GM12873 (cell line): ENCODE results near the gene POU6F1.

Experiments used
- CTCF ChIP-seq: IDR thresholded peaks from 2 replicates; pipeline ENCODE4 v1.5.1; 2012; ENCODE audit warnings: low read depth, mild to moderate bottlenecking, moderate library complexity, low read length, control low read depth; ENCODE audit not compliant: insufficient read depth; ENCODE audit errors: missing control alignments

Gene POU6F1

GRCh38 chr12:51247523-51248206 lies 29.8 kb upstream of the POU6F1 start:
- TF ChIP-seq CTCF, result no peak

DNA sequence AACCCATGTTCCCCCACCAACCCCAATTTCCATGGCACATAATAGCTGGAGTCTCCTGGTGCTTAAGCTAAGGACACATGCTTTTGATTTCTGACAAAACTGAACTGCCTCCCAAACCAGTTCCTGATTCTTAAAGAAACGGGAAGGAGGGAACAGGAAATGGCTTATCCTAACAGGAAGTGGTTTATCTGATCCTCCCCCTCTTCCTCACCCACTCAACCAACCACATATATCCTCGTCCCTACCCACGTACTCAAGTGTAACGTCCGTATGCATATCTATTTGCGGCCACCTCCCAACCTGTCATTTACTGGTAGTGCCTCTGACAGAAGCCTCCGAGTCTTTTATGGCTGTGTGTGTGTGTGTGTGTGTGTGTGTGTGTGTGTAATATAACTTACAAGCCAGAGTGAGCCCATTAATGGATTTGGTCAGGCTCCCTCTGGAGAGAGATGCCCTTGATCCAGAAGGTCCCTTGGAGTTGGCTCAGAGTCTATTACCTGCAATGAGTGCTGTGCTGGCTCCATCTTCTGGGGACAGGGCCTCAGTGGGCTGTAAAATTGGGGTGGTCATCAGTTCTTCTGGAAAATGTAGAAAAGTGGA lies 28.5 kb upstream of the POU6F1 start:
- peak; percentile 25 for TF ChIP-seq CTCF

- TF ChIP-seq CTCF, result no peak
These were observed 27.8 kb upstream of the POU6F1 start for GRCh38 chr12:51245476-51246253.

- TF ChIP-seq CTCF, result no peak
These were observed 26.4 kb upstream of the POU6F1 start for GRCh38 chr12:51244269-51244668.

GRCh38 chr12:51242876-51243275 lies 25.0 kb upstream of the POU6F1 start:
- TF ChIP-seq CTCF, result no peak

DNA sequence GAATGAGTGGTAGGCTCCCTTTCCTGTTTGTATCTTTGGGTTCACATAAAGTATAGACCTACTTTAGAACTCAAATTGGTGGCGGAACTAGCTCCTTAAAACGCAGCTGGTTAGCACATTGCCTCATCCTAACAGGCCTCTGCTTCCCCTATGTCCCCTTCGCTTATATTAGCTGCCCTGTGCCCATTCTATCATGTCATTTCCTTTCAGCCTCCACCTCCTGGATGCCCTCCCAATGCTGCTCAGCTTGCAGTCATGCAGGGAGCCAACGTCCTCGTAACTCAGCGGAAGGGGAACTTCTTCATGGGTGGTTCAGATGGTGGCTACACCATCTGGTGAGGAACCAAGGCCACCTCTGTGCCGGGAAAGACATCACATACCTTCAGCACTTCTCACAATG lies 24.3 kb upstream of the POU6F1 start:
- TF ChIP-seq CTCF, result no peak

GRCh38 chr12:51240971-51241370 lies 23.1 kb upstream of the POU6F1 start:
- TF ChIP-seq CTCF, result no peak
